NOMO-1 treated with dmso at 0.1 percent for 144 hours (cell line): ENCODE measurements around the gene ELF2.
"Not testable (repeated sequence)": the region's sequence is repeated elsewhere in the genome, so short reads cannot be mapped to it uniquely, and the experiment has no call there.

ENCODE experiments used
- DNase-seq: peaks from one replicate; lab custom pipeline; 2025; ENCODE audit not compliant: unreplicated experiment; lab: John Stamatoyannopoulos, UW

ELF2 gene

GRCh38 chr4:139024686-139025085 lies 152.3 kb downstream of the ELF2 start:
- DNase-seq: no peak

- no peak for DNase-seq
Observed at GRCh38 chr4:139022835-139023234, 154.2 kb downstream of the ELF2 start.

DNA sequence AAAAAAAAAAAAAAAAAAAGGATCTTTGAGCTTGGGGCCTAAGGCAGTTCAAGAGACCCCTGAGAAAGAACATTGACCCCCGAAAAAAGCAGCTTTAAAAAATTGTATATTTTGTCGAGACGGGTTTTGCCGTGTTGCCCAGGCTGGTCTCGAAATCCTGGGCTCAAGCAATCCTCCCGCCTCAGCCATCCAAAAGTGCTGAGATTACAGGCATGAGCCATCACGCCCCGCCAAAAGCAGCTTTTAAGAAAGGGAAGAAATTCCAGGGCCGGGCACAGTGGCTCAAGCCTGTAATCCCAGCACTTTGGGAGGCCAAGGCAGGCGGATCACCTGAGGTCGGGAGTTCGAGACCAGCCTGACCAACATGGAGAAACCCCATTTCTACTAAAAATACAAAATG lies 155.9 kb downstream of the ELF2 start:
- DNase-seq: not testable (repeated sequence)

GRCh38 chr4:139020384-139020783 lies 156.6 kb downstream of the ELF2 start:
- DNase-seq: no peak

DNA sequence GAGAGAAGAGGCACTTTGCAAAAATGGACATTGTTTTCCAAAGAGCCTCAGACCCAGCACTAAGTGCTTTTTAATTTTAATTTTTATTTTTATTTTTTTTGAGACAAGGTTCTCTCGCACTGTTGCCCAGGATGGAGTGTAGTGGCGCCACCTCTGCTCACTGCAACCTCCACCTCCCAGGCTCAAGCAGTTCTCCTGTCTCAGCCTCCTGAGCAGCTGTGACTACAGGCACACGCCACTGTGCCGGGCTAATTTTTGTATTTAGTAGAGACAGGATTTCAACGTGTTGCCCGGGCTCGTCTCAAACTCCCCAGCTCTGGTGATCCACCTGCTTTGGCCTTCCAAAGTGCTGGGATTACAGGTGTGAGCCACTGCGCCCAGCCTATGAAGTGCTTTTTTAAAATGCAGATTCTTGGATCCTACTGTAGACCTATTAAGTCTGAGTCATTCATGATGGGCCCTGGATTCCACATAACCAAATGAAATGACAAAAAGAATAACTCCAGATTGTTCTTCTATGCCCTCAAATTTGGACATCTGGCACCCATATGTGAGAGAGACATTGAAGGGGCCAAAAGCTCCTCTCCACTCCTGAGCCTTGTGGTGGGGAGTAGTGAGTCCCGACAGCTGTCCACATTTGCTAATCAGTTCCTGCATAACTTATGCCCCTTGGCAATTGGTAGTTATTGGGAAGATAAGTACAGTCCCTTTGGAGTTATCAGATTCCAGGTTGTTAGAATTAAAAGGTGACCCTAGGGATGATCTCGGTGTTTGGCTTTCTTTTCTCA lies 157.9 kb downstream of the ELF2 start:
- DNase-seq: no peak

DNA sequence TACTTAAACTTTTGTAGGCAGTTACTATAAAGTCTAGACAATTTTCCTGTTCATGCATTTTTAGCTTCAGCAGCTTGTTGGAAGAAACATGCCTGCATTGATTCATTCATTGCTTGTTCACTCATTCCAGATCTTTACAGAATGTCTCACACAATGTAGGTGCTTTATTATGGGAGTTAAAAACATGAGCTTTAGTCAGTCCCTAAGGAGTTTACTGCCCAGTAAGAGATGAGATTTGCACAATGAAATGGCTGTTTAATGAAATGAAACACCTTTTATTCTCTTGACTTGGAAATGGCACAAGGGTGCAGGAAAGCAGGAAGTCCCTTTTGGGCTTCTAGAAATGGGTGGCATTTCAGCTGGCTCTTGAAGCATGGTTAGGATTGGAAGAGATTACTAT lies 158.5 kb downstream of the ELF2 start:
- no peak for DNase-seq

DNA sequence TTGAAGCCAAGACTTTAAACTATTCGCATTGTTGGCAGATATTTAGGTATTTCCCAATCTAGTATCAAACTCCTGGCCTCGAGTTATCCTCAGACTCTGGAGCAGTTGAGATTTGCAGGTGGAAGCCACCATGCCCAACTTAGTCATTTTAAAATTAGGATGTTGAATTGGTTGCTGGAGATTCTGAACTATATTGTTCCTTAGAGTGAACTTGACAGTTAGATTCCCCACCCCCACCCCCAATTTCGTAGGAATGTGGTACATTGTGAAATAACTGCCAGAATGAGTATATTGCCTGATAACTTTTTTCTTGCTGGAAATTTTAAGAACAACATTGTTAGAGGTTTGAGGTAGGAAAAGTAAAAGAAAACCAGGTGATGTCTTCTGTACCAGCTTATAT lies 159.2 kb downstream of the ELF2 start:
- no peak for DNase-seq

- no peak for DNase-seq
Observed at GRCh38 chr4:139015948-139016471, 161.0 kb downstream of the ELF2 start.

GRCh38 chr4:139015269-139015947 lies 161.6 kb downstream of the ELF2 start, which contains the start of gene NOCT:
TSS of gene NOCT (plus strand) at chr4:139015781. CDS start at chr4:139015982, 201 bp downstream.
- peak; percentile 76 for DNase-seq

- DNase-seq: no peak
Observed at GRCh38 chr4:139014371-139015268, 162.4 kb downstream of the ELF2 start.

DNA sequence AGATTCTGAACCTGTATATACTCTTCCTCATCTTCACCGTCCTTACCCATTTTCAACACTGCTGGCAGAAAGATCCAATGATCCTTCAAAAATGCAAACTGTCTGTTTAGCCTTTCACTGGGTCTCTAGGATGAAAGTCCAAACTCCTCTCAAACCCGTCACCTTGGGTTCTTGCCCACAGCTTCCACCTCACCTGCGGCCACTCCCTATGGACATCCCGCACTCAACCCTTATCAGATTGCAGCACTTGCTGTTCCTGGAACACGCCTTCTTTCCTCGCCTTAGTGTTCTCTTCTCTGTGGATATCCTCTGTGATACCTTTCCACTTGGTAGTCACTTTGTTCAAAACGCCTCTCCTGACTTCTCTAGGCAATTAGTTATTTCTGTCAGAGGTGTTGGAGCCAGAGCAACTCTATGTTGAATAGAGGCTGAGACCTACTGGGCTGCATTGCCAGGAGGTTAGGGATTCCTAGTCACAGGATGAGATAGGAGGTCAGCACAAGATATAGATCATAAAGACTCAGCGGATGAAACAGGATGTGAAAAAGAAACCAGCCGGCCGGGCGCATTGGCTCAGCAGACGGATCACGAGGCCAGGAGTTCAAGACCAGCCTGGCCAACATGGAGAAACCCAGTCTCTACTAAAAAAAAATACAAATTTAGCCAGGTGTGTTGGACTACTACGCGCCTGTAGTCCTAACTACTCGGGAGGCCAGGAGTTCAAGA lies 165.6 kb downstream of the ELF2 start:
- DNase-seq: no peak

DNA sequence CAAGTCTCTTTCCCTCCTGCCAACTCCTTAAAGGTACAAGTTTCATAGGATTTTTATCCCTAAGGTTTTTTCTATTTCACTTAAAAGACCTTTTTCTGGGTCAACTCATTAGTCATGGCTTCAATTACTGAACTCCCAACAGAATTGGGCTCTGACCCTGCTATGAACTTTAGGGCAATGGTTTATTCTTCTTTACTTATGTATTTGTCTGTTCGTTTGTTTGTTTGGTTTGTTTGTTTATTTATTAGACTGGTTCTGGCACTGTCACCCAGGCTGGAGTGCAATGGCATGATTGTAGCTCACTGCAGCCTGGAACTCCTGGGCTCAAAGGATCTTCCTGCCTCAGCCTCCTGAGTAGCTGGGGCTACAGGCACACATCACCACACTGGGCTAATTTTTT lies 167.3 kb downstream of the ELF2 start:
- no peak for DNase-seq

DNA sequence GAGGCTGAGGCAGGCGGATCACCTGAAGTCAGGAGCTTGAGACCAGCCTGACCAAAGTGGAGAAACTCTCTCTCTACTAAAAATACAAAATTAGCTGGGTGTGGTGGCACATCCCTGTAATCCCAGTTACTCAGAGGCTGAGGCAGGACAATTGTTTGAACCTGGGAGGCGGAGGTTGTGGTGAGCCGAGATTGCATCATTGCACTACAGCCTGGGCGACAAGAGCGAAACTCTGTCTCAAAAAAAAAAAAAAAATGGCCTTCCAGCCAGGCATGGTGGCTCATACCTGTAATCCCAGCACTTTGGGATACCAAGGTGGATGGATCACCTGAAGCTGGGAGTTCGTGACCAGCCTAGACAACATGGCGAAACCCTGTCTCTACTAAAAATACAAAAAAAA lies 168.7 kb downstream of the ELF2 start:
- DNase-seq: not testable (repeated sequence)

DNA sequence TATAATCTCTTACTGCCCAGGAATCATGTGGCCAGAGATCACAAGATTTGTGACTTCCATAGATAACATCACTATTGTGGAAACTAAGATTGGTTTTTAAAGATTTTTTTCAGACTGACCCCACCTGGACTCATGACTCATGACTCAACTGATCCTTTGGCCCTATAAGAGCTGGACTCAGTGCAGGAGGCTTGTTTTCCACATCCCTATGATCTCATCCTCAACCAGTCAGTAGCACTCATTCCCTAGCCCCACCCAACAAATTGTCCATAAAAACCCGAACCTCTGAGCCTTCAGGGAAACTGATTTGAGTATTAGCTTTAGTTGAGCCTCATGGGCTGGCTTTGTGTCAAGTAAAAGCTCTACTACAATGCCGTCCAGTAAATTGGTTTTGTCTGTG lies 169.4 kb downstream of the ELF2 start:
- no peak for DNase-seq
